LNCAP (cell line): ENCODE measurements around the gene R3HDM1.

Experiments used
- CTCF ChIP-seq: fragments of 450-650 bp; IDR thresholded peaks from 2 replicates; pipeline ENCODE4 v1.5.1; 2017; ENCODE audit warnings: mild to moderate bottlenecking

The R3HDM1 gene

DNA sequence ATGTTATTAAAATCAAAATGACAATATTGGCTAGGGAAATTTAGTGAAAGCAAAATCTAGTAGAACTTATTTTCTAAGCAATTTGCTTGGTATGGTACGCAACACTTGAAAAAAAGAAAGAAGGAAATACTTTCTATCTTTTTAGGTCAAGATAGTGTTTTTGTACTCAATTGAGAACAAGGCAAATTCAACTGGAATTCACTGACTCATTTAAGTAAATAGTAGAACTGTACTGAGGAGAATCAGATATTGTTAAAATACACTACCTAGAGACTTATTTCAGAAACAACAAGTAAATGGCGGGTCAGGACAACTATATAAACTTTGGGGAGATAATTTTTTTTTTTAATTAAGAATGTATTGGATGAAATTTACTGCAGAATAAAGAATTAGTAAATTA lies 19.2 kb upstream of the R3HDM1 start:
- no peak for TF ChIP-seq CTCF

- TF ChIP-seq CTCF, result no peak
Measured at GRCh38 chr2:135525786-135526185, 5.5 kb upstream of the R3HDM1 start.

DNA sequence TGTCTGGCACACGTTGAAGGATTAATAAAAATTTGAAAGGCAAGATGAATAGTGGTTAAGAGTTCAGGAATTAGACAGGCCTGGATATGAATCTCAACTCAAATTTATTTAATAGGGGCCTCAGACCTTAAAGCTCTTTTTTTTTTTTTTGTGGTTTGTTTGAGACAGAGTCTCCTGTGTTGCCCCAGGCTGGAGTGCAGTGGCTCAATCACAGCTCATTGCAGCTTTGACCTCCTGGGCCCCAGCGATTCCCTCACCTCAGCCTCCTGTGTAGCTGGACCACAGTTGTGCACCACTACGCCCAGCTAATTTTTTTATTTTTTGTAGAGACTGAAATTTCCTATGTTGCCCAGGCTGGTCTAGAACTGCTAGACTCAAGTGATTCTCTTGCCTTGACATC lies 3.3 kb upstream of the R3HDM1 start:
- TF ChIP-seq CTCF, result no peak

DNA sequence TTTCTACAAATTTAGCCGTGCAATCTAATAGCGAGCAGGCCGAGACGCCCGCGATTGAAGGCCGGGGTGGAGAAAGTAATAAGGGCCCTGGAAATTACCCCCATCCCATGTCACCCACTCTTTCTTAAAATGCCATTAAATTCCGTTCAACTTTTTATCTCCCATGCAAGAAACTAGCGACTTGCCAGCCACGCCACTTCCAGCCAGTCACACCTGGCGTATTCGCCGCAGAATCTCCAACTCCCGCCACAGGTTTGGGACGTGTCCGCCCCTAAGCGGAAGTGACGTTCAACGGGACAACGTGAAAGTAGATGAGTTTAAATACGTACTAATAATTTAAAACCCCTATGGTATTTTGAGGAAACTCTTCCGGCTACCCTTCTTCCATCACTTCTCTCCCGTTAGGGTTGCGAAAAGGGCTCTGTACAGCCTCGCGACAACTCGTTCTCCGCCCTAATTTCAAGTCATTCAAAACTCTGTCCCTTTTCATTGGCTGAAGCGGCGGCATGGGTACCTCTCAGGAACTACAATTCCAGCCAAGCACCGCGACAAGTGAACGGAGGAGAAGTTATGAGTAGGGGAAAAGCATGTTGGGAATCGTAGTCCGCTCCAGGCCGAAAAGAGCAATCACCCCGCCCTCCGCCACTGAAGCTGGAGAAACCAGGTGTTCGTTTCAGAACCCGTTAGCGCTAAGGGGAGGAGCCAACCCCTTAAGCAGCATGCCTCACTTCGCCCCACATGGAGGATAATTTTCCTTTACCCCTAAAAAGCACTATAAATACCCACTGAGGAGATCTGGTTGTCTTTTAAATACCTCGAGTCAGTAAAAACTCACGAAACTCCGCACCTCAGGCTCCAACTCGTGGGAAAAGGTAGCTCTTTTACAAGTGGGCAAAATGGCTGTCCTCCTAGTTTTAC lies 712 bp upstream of the R3HDM1 start, which contains the start of gene ZRANB3:
Gene ZRANB3 (minus strand): TSS at position 906 of the 918 bp plus-strand sequence.
- TF ChIP-seq CTCF, result no peak

DNA sequence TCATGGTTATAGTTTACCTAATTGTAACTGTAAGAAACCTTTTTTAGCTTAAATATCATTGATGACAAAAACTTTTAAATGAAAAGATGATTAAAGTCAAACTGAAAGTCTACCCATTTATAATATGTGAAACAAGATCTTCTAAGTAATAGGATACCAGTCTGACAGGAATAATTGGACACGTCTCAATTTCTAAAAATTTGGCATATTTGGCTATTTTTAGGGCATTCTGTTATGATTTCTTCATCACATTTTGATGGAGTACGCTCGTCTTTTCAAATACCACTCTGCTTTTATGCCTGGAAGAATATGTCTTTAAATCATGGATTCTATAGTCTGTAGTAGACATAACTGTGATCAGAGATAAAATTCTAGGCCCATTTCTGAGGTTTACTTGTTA lies 1.3 kb downstream of the R3HDM1 start:
- TF ChIP-seq CTCF, result no peak

- no peak for TF ChIP-seq CTCF
Measured at GRCh38 chr2:135546436-135546835, 15.2 kb downstream of the R3HDM1 start.

GRCh38 chr2:135547311-135547710 lies 16.0 kb downstream of the R3HDM1 start:
- TF ChIP-seq CTCF, result no peak
